Fibroblast of skin of right biceps (primary cell): Measurements from ENCODE around the gene SELE.
A peak's percentile ranks its signal among the peaks of the same experiment; 100 is the strongest.

ENCODE experiments used
- DNase-seq: peaks from one replicate; pipeline ENCODE4 v3.0.0-alpha.2; 2013

SELE gene

GRCh38 chr1:169733924-169734323 lies at the start of gene SELE:
SELE (minus strand) TSS chr1:169734079; CDS start chr1:169733612, 467 bp downstream.
- no peak for DNase-seq

GRCh38 chr1:169782596-169782995 lies 48.7 kb upstream of the SELE start:
- DNase-seq, result no peak

GRCh38 chr1:169779970-169780369 lies 46.1 kb upstream of the SELE start:
- peak; percentile 6 for DNase-seq

GRCh38 chr1:169779150-169779549 lies 45.3 kb upstream of the SELE start:
- no peak for DNase-seq

- DNase-seq, result no peak
Observed at GRCh38 chr1:169776440-169776839, 42.6 kb upstream of the SELE start.

- DNase-seq, result no peak
Observed at GRCh38 chr1:169768161-169768560, 34.3 kb upstream of the SELE start.

- no peak for DNase-seq
Observed at GRCh38 chr1:169765580-169766331, 31.9 kb upstream of the SELE start.

GRCh38 chr1:169764919-169765318 lies 31.0 kb upstream of the SELE start:
- no peak for DNase-seq

- no peak for DNase-seq
Observed at GRCh38 chr1:169762699-169763098, 28.8 kb upstream of the SELE start.

GRCh38 chr1:169759038-169759437 lies 25.2 kb upstream of the SELE start:
- DNase-seq, result no peak

- no peak for DNase-seq
Observed at GRCh38 chr1:169753549-169753948, 19.7 kb upstream of the SELE start.

GRCh38 chr1:169750041-169750440 lies 16.2 kb upstream of the SELE start:
- DNase-seq, result no peak

GRCh38 chr1:169746550-169746949 lies 12.7 kb upstream of the SELE start:
- DNase-seq, result no peak

- DNase-seq, result peak; percentile 41
Observed at GRCh38 chr1:169745015-169745861, 11.4 kb upstream of the SELE start.

GRCh38 chr1:169741666-169742394 lies 8.0 kb upstream of the SELE start:
- DNase-seq, result peak; percentile 83

GRCh38 chr1:169739980-169740379 lies 6.1 kb upstream of the SELE start:
- no peak for DNase-seq

- DNase-seq, result no peak
Observed at GRCh38 chr1:169731446-169731845, 2.4 kb downstream of the SELE start.

- no peak for DNase-seq
Observed at GRCh38 chr1:169729991-169730390, 3.9 kb downstream of the SELE start.

- no peak for DNase-seq
Observed at GRCh38 chr1:169727307-169727706, 6.6 kb downstream of the SELE start.

GRCh38 chr1:169726851-169727250 lies 7.0 kb downstream of the SELE start:
- DNase-seq, result no peak

GRCh38 chr1:169725930-169726329 lies 7.9 kb downstream of the SELE start:
- no peak for DNase-seq

- DNase-seq, result no peak
Observed at GRCh38 chr1:169724168-169724567, 9.7 kb downstream of the SELE start.

GRCh38 chr1:169723763-169724162 lies 10.1 kb downstream of the SELE start:
- no peak for DNase-seq

- DNase-seq, result no peak
Observed at GRCh38 chr1:169722779-169723178, 11.1 kb downstream of the SELE start.
